ENCODE data around the gene NDUFV1.
"Not testable (repeated sequence)": the region's sequence is repeated elsewhere in the genome, so short reads cannot be mapped to it uniquely, and the experiment has no call there.

Gene NDUFV1

GRCh38 chr11:67606492-67607295 lies at the start of gene NDUFV1:
TSS of gene NDUFV1 (plus strand) at chr11:67606936. CDS start at chr11:67607005, 69 bp downstream.
- peak; percentile 93 for DNase-seq

GRCh38 chr11:67558084-67558772 lies 48.5 kb upstream of the NDUFV1 start:
- DNase-seq: no peak

DNA sequence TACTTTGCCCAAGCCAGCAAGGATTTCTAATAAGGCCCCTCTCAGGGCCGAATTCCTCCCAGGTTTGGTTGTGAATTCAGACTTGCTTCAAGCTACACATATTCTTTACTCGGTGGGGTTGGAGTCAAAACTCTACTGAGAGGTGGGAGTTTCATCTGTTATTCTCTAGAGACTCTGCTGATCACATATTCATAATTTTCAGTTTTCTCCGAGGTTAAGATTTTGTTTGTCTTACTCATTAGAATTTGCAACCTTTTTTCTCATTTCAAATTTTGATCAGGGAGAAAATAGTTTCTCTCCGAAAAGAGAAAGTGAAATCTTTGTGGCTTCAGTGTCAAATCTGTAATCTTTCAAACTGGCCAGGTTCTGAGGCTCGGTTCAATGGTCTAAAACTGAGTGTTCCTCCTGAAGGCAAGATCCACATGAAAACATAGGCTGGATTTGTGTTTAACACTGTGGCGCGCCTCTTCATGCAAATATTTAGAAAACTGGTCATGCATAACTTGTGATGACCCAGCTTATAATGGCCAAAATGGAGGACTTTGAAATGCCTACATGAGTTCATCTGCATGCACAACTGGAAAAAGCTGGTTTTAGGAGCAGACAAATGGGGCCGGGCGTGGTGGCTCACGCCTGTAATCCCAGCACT lies 44.6 kb upstream of the NDUFV1 start:
- DNase-seq: no peak

DNA sequence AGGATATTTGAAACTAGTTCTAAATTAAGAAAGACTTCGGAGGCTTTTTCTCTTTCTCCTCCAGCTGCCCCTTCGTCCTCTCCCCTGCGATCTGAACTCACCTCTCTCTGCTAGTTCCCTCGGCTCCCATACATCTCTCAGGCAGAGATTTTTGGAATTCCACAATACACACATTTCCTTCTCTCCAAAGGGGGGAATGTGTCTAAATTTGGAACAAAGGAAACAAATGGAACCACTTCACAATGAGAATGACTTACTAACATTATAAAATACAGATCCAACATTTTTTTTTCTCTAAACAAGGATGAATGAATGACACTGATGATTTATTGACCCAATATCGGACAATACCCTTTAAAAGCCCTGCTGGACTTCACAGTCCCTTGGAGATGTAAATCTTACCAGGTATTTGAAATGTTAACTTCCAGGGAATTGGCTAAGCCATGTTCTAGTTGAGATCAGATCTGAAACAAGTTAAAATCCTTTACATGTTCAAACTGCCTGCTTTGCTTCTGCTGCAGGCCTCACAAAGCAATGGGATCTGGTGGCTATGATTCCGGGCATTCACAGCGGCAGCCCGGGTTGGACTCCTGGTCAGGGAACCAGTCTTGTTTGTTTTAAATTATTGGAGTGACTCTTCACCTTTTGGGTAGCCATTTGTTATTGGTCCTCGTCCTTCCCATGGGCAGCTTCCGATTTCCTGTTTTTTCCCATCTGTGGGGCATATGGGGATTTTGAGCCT lies 43.6 kb upstream of the NDUFV1 start:
- DNase-seq: no peak

- DNase-seq: not testable (repeated sequence)
Observed at GRCh38 chr11:67563705-67564114, 43.0 kb upstream of the NDUFV1 start.

DNA sequence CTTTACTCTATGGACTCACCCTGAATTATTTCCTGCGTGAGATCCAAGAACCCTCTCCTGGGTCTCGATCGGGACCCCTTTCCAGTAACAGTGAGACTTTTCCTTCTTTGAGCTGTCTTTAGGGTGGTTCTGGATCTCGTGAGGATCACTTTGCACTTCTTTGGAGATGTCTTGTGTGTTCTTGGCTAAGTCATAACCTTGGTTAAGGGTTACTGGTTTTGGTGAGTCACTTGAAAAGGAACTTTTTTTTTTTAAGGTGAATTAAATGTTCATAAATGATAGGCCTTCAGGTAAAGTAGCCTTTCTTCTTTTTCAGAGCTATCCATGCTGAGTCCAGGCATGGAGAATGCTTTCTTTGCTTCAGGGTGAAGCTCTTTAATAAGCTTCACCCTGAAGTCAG lies 42.5 kb upstream of the NDUFV1 start:
- no peak for DNase-seq

DNA sequence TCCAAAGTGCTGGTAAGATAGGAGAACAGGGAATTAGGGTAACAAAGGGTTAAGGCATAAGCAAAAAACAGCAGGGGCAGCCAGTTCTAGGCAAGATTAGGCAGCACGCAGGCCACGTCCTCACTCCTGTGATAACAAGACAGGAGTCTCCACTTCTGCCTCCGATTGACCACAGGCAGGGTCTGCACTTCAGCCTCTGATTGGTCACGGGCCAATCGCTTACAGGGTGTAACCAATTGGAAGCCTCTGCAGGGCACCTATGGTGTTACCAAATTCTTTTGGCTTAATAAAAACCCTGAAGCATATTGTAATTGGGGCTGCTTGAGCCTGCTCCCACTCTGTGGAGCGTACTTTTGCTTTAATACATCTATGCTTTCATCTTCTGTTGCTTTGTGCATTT lies 35.3 kb upstream of the NDUFV1 start:
- DNase-seq: no peak

DNA sequence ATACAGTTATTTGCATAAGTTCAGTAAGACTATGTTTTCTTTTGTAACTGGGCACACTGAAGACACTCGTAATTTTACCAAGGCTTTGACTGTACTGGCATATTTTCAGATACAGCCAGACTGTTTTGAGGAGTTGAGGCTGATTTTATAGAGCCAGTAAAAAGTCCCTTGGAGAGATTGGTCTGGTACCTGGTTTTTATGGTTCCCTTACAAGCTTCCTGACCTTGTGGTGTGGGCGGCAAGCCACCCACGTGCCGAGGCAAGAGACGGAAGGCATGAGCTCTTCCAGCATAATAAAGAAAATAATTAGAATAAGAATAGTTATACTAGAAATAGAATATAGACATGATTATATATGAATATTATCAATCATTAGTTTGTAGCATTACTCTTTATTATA lies 34.4 kb upstream of the NDUFV1 start:
- DNase-seq: no peak

DNA sequence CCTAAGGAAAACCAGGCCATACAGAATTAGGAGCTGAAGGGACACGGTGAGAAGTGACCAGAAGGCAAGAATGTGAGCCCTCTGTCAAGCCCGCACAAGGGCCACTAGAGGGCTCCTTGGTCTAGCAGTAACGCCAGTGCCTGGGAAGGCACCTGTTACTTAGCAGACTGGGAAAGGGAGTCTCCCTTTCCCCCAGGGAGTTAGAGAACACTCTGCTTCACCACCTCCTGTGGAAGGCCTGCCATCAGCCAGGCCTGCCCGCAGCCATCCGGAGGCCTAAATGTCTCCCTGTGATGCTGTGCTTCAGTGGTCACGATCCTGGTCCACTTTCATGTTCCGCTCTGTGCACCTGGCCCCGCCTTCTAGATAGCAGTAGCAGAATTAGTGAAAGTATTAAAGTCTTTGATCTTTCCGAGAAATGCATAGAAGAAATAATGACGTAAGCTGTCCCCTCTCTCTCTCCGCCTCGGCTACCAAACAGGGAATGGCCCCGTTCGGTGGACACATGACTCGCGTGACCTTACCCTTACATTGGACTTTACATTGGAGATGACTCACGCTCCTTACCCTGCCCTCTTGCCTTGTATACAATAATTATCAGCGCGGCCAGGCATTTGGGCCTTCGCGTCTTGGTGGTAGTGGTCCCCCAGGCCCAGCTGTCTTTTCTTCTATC lies 33.9 kb upstream of the NDUFV1 start:
- peak; percentile 75 for DNase-seq

- no peak for DNase-seq
Observed at GRCh38 chr11:67574938-67575337, 31.8 kb upstream of the NDUFV1 start.

GRCh38 chr11:67576735-67577475 lies 29.8 kb upstream of the NDUFV1 start:
- no peak for DNase-seq

GRCh38 chr11:67577951-67578350 lies 28.8 kb upstream of the NDUFV1 start:
- DNase-seq: no peak

- no peak for DNase-seq
Observed at GRCh38 chr11:67581469-67581868, 25.3 kb upstream of the NDUFV1 start.

DNA sequence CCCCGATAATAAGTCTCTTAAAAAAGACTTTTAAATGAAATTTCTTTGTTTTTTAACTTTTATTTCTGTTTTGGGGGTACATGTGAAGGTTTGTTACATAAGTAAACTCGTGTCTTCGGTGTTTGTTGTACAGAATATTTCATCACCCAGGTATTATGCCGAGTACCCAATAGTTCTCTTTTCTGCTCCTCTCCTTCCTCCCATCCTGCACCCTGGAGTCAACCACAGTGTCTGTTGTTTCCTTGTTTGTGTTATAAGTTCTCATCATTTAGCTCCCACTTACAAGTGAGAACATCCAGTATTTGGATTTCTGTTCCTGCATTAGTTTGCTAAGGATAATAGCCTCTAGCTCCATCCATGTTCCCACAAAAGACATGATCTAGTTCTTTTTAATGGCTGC lies 24.7 kb upstream of the NDUFV1 start:
- DNase-seq: no peak

DNA sequence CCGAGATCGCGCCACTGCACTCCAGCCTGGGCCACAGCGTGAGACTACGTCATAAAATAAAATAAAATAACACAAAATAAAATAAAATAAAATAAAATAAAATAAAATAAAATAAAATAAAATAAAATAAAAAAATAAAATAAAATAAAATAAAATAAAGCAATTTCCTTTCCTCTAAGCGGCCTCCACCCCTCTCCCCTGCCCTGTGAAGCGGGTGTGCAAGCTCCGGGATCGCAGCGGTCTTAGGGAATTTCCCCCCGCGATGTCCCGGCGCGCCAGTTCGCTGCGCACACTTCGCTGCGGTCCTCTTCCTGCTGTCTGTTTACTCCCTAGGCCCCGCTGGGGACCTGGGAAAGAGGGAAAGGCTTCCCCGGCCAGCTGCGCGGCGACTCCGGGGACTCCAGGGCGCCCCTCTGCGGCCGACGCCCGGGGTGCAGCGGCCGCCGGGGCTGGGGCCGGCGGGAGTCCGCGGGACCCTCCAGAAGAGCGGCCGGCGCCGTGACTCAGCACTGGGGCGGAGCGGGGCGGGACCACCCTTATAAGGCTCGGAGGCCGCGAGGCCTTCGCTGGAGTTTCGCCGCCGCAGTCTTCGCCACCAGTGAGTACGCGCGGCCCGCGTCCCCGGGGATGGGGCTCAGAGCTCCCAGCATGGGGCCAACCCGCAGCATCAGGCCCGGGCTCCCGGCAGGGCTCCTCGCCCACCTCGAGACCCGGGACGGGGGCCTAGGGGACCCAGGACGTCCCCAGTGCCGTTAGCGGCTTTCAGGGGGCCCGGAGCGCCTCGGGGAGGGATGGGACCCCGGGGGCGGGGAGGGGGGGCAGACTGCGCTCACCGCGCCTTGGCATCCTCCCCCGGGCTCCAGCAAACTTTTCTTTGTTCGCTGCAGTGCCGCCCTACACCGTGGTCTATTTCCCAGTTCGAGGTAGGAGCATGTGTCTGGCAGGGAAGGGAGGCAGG lies 23.2 kb upstream of the NDUFV1 start, which contains the start of gene GSTP1:
GSTP1 (plus strand) TSS at position 566 of the 958 bp plus-strand sequence; CDS start at position 598, 32 bp downstream.
- DNase-seq: peak; percentile 78

DNA sequence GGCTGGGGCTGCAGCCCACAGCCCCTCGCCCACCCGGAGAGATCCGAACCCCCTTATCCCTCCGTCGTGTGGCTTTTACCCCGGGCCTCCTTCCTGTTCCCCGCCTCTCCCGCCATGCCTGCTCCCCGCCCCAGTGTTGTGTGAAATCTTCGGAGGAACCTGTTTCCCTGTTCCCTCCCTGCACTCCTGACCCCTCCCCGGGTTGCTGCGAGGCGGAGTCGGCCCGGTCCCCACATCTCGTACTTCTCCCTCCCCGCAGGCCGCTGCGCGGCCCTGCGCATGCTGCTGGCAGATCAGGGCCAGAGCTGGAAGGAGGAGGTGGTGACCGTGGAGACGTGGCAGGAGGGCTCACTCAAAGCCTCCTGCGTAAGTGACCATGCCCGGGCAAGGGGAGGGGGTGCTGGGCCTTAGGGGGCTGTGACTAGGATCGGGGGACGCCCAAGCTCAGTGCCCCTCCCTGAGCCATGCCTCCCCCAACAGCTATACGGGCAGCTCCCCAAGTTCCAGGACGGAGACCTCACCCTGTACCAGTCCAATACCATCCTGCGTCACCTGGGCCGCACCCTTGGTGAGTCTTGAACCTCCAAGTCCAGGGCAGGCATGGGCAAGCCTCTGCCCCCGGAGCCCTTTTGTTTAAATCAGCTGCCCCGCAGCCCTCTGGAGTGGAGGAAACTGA lies 22.4 kb upstream of the NDUFV1 start:
- DNase-seq: no peak

GRCh38 chr11:67584881-67585873 lies 21.6 kb upstream of the NDUFV1 start:
- DNase-seq: no peak

DNA sequence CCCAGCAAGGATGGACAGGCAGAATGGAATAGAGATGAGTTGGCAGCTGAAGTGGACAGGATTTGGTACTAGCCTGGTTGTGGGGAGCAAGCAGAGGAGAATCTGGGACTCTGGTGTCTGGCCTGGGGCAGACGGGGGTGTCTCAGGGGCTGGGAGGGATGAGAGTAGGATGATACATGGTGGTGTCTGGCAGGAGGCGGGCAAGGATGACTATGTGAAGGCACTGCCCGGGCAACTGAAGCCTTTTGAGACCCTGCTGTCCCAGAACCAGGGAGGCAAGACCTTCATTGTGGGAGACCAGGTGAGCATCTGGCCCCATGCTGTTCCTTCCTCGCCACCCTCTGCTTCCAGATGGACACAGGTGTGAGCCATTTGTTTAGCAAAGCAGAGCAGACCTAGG lies 20.8 kb upstream of the NDUFV1 start:
- no peak for DNase-seq

Data from SHP77 treated with DMSO at 0.1 percent for 48 hours (cell line).